ENCODE data around the gene GTPBP1. TPM values are rescaled to one million over a fixed set of nuclear protein-coding genes. Genes with fewer than 3 reads are reported as not detected.

Gene GTPBP1
- total and polyA plus RNA-seq, 2 of the 13 experiments (the other 11 are each of a cell fraction or from before 2014, with no cell fraction given): 22.3 to 27.0 TPM

- TF ChIP-seq ATF7-NPFF (CRISPR knock-in tag; IDR thresholded peaks at IDR 0.05; ENCODE audit: low read depth) (no peak), ZBTB26 (CRISPR knock-in tag; IDR thresholded peaks at IDR 0.05; ENCODE audit: borderline replicate concordance) (peak; percentile 78; the same call in 1 of the 2 replicates), ZNF547 (CRISPR knock-in tag; IDR thresholded peaks at IDR 0.05) (no peak), MTA1 (CRISPR knock-in tag; IDR thresholded peaks at IDR 0.05; ENCODE audit: borderline replicate concordance) (no peak), ZSCAN9 (CRISPR knock-in tag; IDR thresholded peaks at IDR 0.05; ENCODE audit: borderline replicate concordance) (0 out of 2 replicates have a peak, but pooled peaks have one; percentile 29)
Observed at GRCh38 chr22:38697425-38698089, 8.2 kb upstream of the GTPBP1 start (continued).

GRCh38 chr22:38698407-38699094, 7.2 kb upstream of the GTPBP1 start:
- Histone ChIP-seq H3K9ac (ENCODE audit: insufficient read depth, low read depth, low read length) (peak overlapping the region; percentile 95), H2AFZ (ENCODE audit: low read length) (no peak overlapping the region), H3K4me1 (ENCODE audit: insufficient read depth, low read length) (peaks cover 78% of the 10 kb centered on the region), H3K9me3 (ENCODE audit: low read length) (no peaks in the 10 kb centered on the region), H3K27ac (ENCODE audit: extremely low read length, insufficient read depth, low read length) (no peak overlapping the region), H3K79me2 (ENCODE audit: insufficient read depth, low read length) (peaks cover 52% of the 10 kb centered on the region), H4K20me1 (ENCODE audit: insufficient read depth, low read length) (peaks cover 5% of the 10 kb centered on the region; the same call in 1 of the 2 replicates), H3K4me3 (replicated peaks in 1 of 3; ENCODE audit: insufficient read depth in 1 of 3, low read depth in 2 of 3, low read length in 3 of 3) (peak overlapping the region; percentile 77 to 98 (median 91)), H3K27me3 (ENCODE audit: control insufficient read depth in 1 of 2, insufficient read depth in 2 of 2, low read length in 2 of 2) (no peaks in the 10 kb centered on the region; a peak in 1 of 5 replicates), H3K36me3 (replicated peaks in 1 of 2; ENCODE audit: control insufficient read depth in 1 of 2, insufficient read depth in 2 of 2, low read length in 2 of 2) (no peaks in the 10 kb centered on the region), H3K4me2 (ENCODE audit: low read depth, low read length) (peak overlapping the region; percentile 76)
- ChIA-PET POLR2A (interaction anchor here (0.5 to 9.9 kb wide), 3 partner anchors 9 to 864 kb away, joined by 4 to 102 read pairs (median 5); partner anchors contain the start of gene TOMM22), CTCF (ENCODE audit: low intra/inter-chr PET ratio, low total read pairs) (no interaction called here)
- 81% methylated on average over 13 of the region's 13 CpGs for WGBS (ENCODE audit: low lambda C conversion rate)
- in situ Hi-C loops (cut with HindIII; ENCODE audit: extremely low pct_ligation_motif_present, low pct_unique_long_range_greater_than_20kb): no loop called here
- ATAC-seq (no peak), DNase-seq (ENCODE audit: low spot score) (no peak), FAIRE-seq (no peak)
- intact Hi-C loops (cut with micrococcal nuclease; ENCODE audit: unreplicated experiment): no loop called here
- no TSS peak for BruUV-seq (replicated peaks)
- TF ChIP-seq ELF1 (CRISPR knock-in tag; IDR thresholded peaks at IDR 0.05): no peak
- no peak for TF ChIP-seq ZNF710 (CRISPR knock-in tag; IDR thresholded peaks at IDR 0.05; ENCODE audit: borderline replicate concordance)
- TF ChIP-seq ZXDC (CRISPR knock-in tag; IDR thresholded peaks at IDR 0.05): no peak
- TF ChIP-seq ARID2 (CRISPR knock-in tag; IDR thresholded peaks at IDR 0.05; ENCODE audit: borderline replicate concordance): 0 out of 2 replicates have a peak, but pooled peaks have one; percentile 47
- TF ChIP-seq IKZF5 (CRISPR knock-in tag; IDR thresholded peaks at IDR 0.05): no peak
